Chondrocyte (in vitro differentiated cells): Measurements from ENCODE around the gene PARVB. TPM values are rescaled to one million over a fixed set of nuclear protein-coding genes. Genes with fewer than 3 reads are reported as not detected.

Experiments
- DNase-seq: peaks from one replicate; pipeline ENCODE4 v3.0.0; 2021; ENCODE audit warnings: mixed read lengths, low spot score
- H3K27ac Mint-ChIP-seq: one replicate; pipeline ENCODE4 v1.8.0; 2021; ENCODE audit warnings: mild to moderate bottlenecking, moderate library complexity, mixed read lengths; ENCODE audit not compliant: unreplicated experiment
- H3K27me3 Mint-ChIP-seq: 2 replicates; pipeline ENCODE4 v1.8.0; 2021; ENCODE audit warnings: low read depth, mixed read lengths
- H3K36me3 Mint-ChIP-seq: 2 replicates; pipeline ENCODE4 v1.8.0; 2021; ENCODE audit warnings: low read depth, mixed read lengths
- H3K4me1 Mint-ChIP-seq: 2 replicates; pipeline ENCODE4 v1.8.0; 2021; ENCODE audit warnings: low read depth, mild to moderate bottlenecking, mixed read lengths
- H3K4me3 Mint-ChIP-seq: one replicate; pipeline ENCODE4 v1.8.0; 2021; ENCODE audit warnings: mild to moderate bottlenecking, moderate library complexity, mixed read lengths; ENCODE audit not compliant: unreplicated experiment
- H3K9me3 Mint-ChIP-seq: 2 replicates; pipeline ENCODE4 v1.8.0; 2021; ENCODE audit warnings: low read depth, mixed read lengths
- CTCF ChIP-seq: fragments of 200-600 bp; sonication (generic); IDR thresholded peaks from 2 replicates; pipeline ENCODE4 v1.5.0; 2021; ENCODE audit warnings: antibody characterized with exemption, mild to moderate bottlenecking, moderate library complexity
- total RNA-seq: library from RNA; stranded (reverse); gene quantifications from 3 replicates; pipeline ENCODE4 v1.2.1, GENCODE V29; 2021

Gene PARVB
- total RNA-seq, 1 donor from 2014 or later: 33.6 TPM

GRCh38 chr22:44100411-44100810, 76.3 kb downstream of the PARVB start:
- TF ChIP-seq CTCF: no peak
- H3K4me1 Mint-ChIP-seq: no peaks in the 10 kb centered on the region
- DNase-seq: peak; percentile 59
- H3K4me3 Mint-ChIP-seq: no peak overlapping the region
- no peaks in the 10 kb centered on the region for H3K27me3 Mint-ChIP-seq
- peaks cover 12% of the 10 kb centered on the region for H3K36me3 Mint-ChIP-seq
- no peaks in the 10 kb centered on the region for H3K9me3 Mint-ChIP-seq
- H3K27ac Mint-ChIP-seq: no peak overlapping the region

GRCh38 chr22:44102121-44102520, 78.0 kb downstream of the PARVB start:
- no peak overlapping the region for H3K27ac Mint-ChIP-seq
- no peak overlapping the region for H3K4me3 Mint-ChIP-seq

GRCh38 chr22:44102856-44103255, 78.8 kb downstream of the PARVB start:
- TF ChIP-seq CTCF: no peak
- Mint-ChIP-seq H3K36me3 (peaks cover 9% of the 10 kb centered on the region), H3K4me3 (no peak overlapping the region), H3K9me3 (no peaks in the 10 kb centered on the region), H3K4me1 (no peaks in the 10 kb centered on the region), H3K27me3 (no peaks in the 10 kb centered on the region), H3K27ac (no peak overlapping the region)
- DNase-seq: peak; percentile 28

More at GRCh38 chr22:44102121-44102520, 78.0 kb downstream of the PARVB start:
- TF ChIP-seq CTCF: no peak
- Mint-ChIP-seq H3K36me3 (peaks cover 9% of the 10 kb centered on the region), H3K9me3 (no peaks in the 10 kb centered on the region), H3K27me3 (no peaks in the 10 kb centered on the region), H3K4me1 (no peaks in the 10 kb centered on the region)
- peak; percentile 25 for DNase-seq

GRCh38 chr22:44103735-44104480, 79.8 kb downstream of the PARVB start:
- Mint-ChIP-seq H3K9me3 (no peaks in the 10 kb centered on the region), H3K27me3 (no peaks in the 10 kb centered on the region), H3K36me3 (peaks cover 9% of the 10 kb centered on the region), H3K4me1 (no peaks in the 10 kb centered on the region), H3K4me3 (no peak overlapping the region), H3K27ac (no peak overlapping the region)
- peak; percentile 39 for DNase-seq
- no peak for TF ChIP-seq CTCF

GRCh38 chr22:44107340-44107739, 83.2 kb downstream of the PARVB start:
- Mint-ChIP-seq H3K27me3 (no peaks in the 10 kb centered on the region), H3K4me1 (no peaks in the 10 kb centered on the region), H3K9me3 (no peaks in the 10 kb centered on the region), H3K27ac (no peak overlapping the region), H3K36me3 (peaks cover 7% of the 10 kb centered on the region), H3K4me3 (no peak overlapping the region)
- TF ChIP-seq CTCF: no peak
- DNase-seq: peak; percentile 30
